Ascending aorta (tissue), 2 donors: ENCODE measurements around the gene CHCHD3. TPM values are rescaled to one million over a fixed set of nuclear protein-coding genes. Genes with fewer than 3 reads are reported as not detected.

Source experiments
- DNase-seq, 2 donors: peaks; one replicate each; pipeline ENCODE4 v3.0.0-alpha.2; 2019; ENCODE audit warnings: low spot score in 2 of 2
- H3K27ac ChIP-seq, 2 donors: fragments of 200-600 bp; sonication (generic); one replicate each; pipeline ENCODE4 v1.5.1; 2016 to 2017; ENCODE audit warnings: mild to moderate bottlenecking in 1 of 2
- H3K27me3 ChIP-seq: fragments of 200-600 bp; sonication (generic); one replicate; pipeline ENCODE4 v1.5.1; 2017
- H3K36me3 ChIP-seq, 2 donors: fragments of 200-600 bp; sonication (generic); one replicate each; pipeline ENCODE4 v1.5.1; 2016
- H3K4me1 ChIP-seq, 2 donors: fragments of 200-600 bp; sonication (generic); one replicate each; pipeline ENCODE4 v1.5.1; 2016 to 2017; ENCODE audit warnings: mild to moderate bottlenecking in 1 of 2
- H3K4me3 ChIP-seq, 2 donors: fragments of 200-600 bp; sonication (generic); one replicate each; pipeline ENCODE4 v1.5.1; 2016 to 2017; ENCODE audit warnings: mild to moderate bottlenecking in 1 of 2
- H3K9me3 ChIP-seq, 2 donors: fragments of 200-600 bp; sonication (generic); one replicate each; pipeline ENCODE4 v1.5.1; 2016
- CTCF ChIP-seq, 3 experiments: fragments of 200-600 bp in 2 of 3; fragments of 450-650 bp in 1 of 3; sonication (generic) in 2 of 3; IDR thresholded peaks; one replicate each; pipeline ENCODE4 v1.5.1; 2016 to 2019; ENCODE audit warnings: antibody characterized with exemption in 3 of 3, mild to moderate bottlenecking in 1 of 3, moderate library complexity in 1 of 3
- intact Hi-C: fragments of 100-400 bp; cut with DNase I; formaldehyde crosslinking; loops from one replicate; pipeline ENCODE4 v1.15.1; 2023
- total RNA-seq: library from RNA; depleted of rRNA; stranded (reverse); fragments of >200 nt; gene quantifications from one replicate; pipeline ENCODE4 v1.1.0, GENCODE V29; 2016

CHCHD3 gene
- total RNA-seq, 1 donor from 2014 or later: 26.2 TPM

- H3K27me3 ChIP-seq: no peaks in the 10 kb centered on the region
- no peak for TF ChIP-seq CTCF (IDR thresholded peaks at IDR 0.05)
- intact Hi-C loops: no loop called here
These were observed 115.0 kb downstream of the CHCHD3 start for GRCh38 chr7:132966754-132967469.

GRCh38 chr7:132965951-132966350 is 115.9 kb downstream of the CHCHD3 start:
- DNase-seq: no peak
- intact Hi-C loops: no loop called here
- no peak for TF ChIP-seq CTCF (IDR thresholded peaks at IDR 0.05)

More at GRCh38 chr7:132966754-132967469, 115.0 kb downstream of the CHCHD3 start:
- H3K9me3 ChIP-seq: no peaks in the 10 kb centered on the region
- DNase-seq: no peak
- no peaks in the 10 kb centered on the region for H3K4me1 ChIP-seq
- H3K27ac ChIP-seq: no peak overlapping the region
- no peaks in the 10 kb centered on the region for H3K36me3 ChIP-seq
- no peak overlapping the region for H3K4me3 ChIP-seq

GRCh38 chr7:132964876-132965275 is 117.0 kb downstream of the CHCHD3 start:
- no peak for DNase-seq
- intact Hi-C loops: no loop called here
- Histone ChIP-seq H3K4me1 (no peaks in the 10 kb centered on the region), H3K9me3 (no peaks in the 10 kb centered on the region), H3K27ac (no peak overlapping the region), H3K27me3 (no peaks in the 10 kb centered on the region), H3K4me3 (no peak overlapping the region), H3K36me3 (no peaks in the 10 kb centered on the region)
- no peak for TF ChIP-seq CTCF (IDR thresholded peaks at IDR 0.05)

More at GRCh38 chr7:132965951-132966350, 115.9 kb downstream of the CHCHD3 start:
- Histone ChIP-seq H3K27me3 (no peaks in the 10 kb centered on the region), H3K4me1 (no peaks in the 10 kb centered on the region), H3K4me3 (no peak overlapping the region), H3K27ac (no peak overlapping the region), H3K9me3 (no peaks in the 10 kb centered on the region), H3K36me3 (no peaks in the 10 kb centered on the region)

GRCh38 chr7:132959891-132960290 is 122.0 kb downstream of the CHCHD3 start:
- intact Hi-C loops: no loop called here
- Histone ChIP-seq H3K9me3 (no peaks in the 10 kb centered on the region), H3K36me3 (no peaks in the 10 kb centered on the region), H3K27me3 (no peaks in the 10 kb centered on the region), H3K27ac (no peak overlapping the region), H3K4me3 (no peak overlapping the region), H3K4me1 (no peaks in the 10 kb centered on the region)
- no peak for TF ChIP-seq CTCF (IDR thresholded peaks at IDR 0.05)
- DNase-seq: no peak

DNA sequence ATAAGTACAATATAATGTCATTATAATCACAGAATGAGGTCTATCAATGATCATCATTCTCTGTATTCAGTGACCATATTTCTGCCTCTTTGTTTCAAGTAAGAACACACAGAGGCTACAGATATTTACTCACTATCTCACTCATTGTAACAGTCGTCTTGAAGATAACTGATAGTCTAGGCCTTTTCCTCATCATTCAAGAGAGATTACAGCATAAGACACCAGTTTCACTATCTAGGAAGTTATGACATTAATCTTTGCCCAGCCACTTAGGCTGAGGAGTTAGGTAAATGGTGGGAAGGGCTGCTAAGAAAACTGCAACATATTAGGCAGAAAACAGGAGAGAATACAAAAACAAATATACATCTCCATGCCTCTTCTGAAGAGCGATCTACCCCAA is 125.3 kb downstream of the CHCHD3 start:
- Histone ChIP-seq H3K4me1 (no peaks in the 10 kb centered on the region), H3K36me3 (no peaks in the 10 kb centered on the region), H3K27me3 (no peaks in the 10 kb centered on the region), H3K27ac (no peak overlapping the region), H3K4me3 (no peak overlapping the region), H3K9me3 (no peaks in the 10 kb centered on the region)
- DNase-seq: no peak
- intact Hi-C loops: no loop called here
- no peak for TF ChIP-seq CTCF (IDR thresholded peaks at IDR 0.05)
